ENCODE data around the gene ZBTB49.

The ZBTB49 gene

DNA sequence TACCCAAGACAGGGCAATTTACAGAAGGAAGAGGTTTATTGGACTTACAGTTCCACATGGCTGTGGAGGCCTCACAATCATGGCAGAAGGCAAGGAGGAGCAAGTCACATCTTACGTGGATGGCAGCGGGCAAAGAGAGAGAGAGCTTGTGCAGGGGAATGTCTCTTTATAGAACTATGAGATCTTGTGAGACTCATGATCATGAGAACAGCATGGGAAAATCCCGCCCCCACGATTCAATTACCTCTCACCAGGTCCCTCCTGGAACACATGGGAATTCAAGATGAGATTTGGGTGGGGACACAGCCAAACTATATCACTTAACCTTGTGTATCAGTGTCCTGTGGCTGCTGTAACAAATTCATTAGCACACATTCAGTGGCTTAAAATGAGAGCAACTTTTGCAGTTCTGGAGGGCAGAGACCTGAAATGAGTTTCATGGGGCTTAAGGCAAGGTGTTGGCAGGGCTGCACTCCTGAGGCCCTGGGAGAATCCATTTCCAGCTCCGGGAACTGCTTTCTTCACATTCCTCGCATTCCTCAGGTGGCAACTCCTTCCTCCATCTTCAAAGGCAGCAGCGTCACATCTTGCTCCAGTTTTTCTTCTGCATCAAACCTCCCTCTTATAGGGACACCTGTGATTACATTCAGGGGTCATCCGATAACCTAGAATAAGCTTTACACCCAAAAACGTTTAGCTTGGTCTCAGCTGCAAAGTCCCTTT lies 74.6 kb downstream of the ZBTB49 start:
- no peak for TF ChIP-seq CTCF (IDR thresholded peaks at IDR 0.05; ENCODE audit: borderline replicate concordance, insufficient read depth, low read depth, low read length)
- no peak overlapping the region for H3K4me3 ChIP-seq (ENCODE audit: low read depth, low read length)

DNA sequence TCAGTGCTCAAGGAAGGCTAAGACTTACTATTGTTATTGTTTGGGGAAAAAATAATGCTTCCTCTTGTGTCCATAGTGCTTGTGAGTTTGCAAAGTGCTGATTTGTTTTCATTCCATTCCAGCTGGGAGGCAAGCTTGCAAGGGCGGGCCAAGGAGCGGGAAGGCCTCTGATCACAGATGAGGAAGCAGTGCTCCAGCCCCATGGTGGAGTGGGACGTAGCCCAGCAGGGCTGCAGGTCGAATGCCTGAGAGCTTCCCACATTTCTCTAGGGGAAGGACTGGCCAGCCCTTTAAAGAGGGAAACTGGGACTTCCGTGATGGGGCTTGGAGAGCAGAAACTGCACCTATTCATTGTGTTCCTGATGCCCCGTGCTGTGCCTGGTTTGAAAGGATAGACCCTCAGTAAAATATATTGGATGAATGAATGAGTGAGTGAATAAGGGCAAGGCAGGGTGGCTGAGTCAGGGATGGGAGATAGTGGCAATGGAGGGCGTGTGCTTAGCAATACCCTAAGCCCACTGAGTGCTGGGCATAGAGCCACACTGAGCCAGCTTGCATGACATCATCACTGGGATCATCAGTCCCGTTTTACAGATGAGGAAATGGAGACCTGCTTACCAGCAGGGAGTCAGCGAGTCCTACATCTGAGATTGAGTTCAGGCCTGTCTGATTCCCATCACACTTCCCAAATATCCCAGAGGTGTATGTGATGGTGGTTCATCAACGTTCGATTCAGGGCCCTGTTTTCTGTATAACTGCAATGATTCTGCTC lies 78.9 kb downstream of the ZBTB49 start:
- TF ChIP-seq CTCF (IDR thresholded peaks at IDR 0.05; ENCODE audit: borderline replicate concordance, insufficient read depth, low read depth, low read length), result no peak
- H3K4me3 ChIP-seq (ENCODE audit: low read depth, low read length), result no peak overlapping the region

Measured in GM12875 (cell line).